Kidney epithelial cell (primary cell): Measurements from ENCODE around the gene TCAP. TPM values are rescaled to one million over a fixed set of nuclear protein-coding genes. Genes with fewer than 3 reads are reported as not detected.

Experiments used
- DNase-seq: peaks from one replicate; pipeline ENCODE4 v3.0.0-alpha.2; 2010; ENCODE audit warnings: low read depth
- H3K27me3 ChIP-seq: 2 replicates; pipeline ENCODE4 v1.6.0; 2011; ENCODE audit warnings: low read length; ENCODE audit not compliant: control insufficient read depth, insufficient read depth
- H3K36me3 ChIP-seq: 2 replicates; pipeline ENCODE4 v1.5.1; 2011; ENCODE audit warnings: low read length; ENCODE audit not compliant: control insufficient read depth, insufficient read depth
- H3K4me3 ChIP-seq: 2 replicates; pipeline ENCODE4 v1.5.1; 2011; ENCODE audit warnings: low read depth, mild to moderate bottlenecking, control low read depth, low read length
- total RNA-seq: library from RNA; depleted of rRNA; stranded (reverse); fragments of >200 nt; gene quantifications from 2 replicates; pipeline ENCODE4 v1.2.3, GENCODE V29; 2015
- TF ChIP-seq, protein P1 (sequence below): IDR thresholded peaks from 2 replicates; pipeline ENCODE4 v1.5.1; 2011; ENCODE audit warnings: mild to moderate bottlenecking, moderate library complexity, low read length, control low read depth, inconsistent platforms; ENCODE audit not compliant: insufficient read depth, poor library complexity, severe bottlenecking

Gene TCAP
- total RNA-seq, 1 donor from 2014 or later, result 0.84 TPM

DNA sequence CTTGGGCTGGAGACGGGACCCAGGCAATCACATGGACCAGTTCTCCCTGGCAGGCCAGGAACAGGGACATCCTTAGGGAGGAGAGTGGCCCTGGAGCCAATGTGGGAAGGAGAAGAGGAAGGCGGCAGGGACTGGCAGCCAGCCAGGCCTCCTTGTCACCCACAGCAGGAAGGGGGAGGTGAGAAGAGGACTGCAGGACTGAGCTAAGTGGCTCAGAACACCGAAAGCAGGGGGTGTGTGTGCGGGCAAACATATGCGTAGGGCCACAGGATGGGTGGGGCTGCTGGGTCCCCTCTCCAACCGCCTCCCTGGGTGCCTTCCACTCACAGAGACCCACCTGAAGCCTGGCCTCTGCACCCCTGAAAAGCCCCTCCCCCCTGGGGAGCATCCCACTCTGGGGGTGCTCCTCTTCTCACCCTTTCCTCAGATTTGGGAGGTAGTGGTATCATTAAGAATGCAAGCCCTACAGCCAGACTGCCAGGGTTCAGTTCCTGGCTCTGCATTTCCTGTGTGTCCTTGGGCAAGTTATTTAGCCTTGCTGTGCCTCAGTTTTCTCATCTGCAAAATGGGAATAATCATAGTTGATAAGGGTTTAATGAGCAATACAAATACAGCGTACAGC is 11.2 kb downstream of the TCAP start:
- TF ChIP-seq, protein P1, sequence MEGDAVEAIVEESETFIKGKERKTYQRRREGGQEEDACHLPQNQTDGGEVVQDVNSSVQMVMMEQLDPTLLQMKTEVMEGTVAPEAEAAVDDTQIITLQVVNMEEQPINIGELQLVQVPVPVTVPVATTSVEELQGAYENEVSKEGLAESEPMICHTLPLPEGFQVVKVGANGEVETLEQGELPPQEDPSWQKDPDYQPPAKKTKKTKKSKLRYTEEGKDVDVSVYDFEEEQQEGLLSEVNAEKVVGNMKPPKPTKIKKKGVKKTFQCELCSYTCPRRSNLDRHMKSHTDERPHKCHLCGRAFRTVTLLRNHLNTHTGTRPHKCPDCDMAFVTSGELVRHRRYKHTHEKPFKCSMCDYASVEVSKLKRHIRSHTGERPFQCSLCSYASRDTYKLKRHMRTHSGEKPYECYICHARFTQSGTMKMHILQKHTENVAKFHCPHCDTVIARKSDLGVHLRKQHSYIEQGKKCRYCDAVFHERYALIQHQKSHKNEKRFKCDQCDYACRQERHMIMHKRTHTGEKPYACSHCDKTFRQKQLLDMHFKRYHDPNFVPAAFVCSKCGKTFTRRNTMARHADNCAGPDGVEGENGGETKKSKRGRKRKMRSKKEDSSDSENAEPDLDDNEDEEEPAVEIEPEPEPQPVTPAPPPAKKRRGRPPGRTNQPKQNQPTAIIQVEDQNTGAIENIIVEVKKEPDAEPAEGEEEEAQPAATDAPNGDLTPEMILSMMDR, result no peak
- H3K36me3 ChIP-seq, result no peaks in the 10 kb centered on the region
- DNase-seq, result no peak
- H3K4me3 ChIP-seq, result no peak overlapping the region
- peaks cover 7% of the 10 kb centered on the region for H3K27me3 ChIP-seq

GRCh38 chr17:39677072-39677471 is 11.9 kb downstream of the TCAP start:
- TF ChIP-seq, protein P1, result no peak
- Histone ChIP-seq H3K4me3 (no peak overlapping the region), H3K27me3 (peaks cover under 1% of the 10 kb centered on the region), H3K36me3 (no peaks in the 10 kb centered on the region)
- DNase-seq, result no peak

- TF ChIP-seq, protein P1, result no peak
- H3K36me3 ChIP-seq, result no peaks in the 10 kb centered on the region
- no peak overlapping the region for H3K4me3 ChIP-seq
- H3K27me3 ChIP-seq, result no peaks in the 10 kb centered on the region
- no peak for DNase-seq
Measured at GRCh38 chr17:39677542-39678339, 12.6 kb downstream of the TCAP start.

- TF ChIP-seq, protein P1, result no peak
- H3K36me3 ChIP-seq, result no peaks in the 10 kb centered on the region
- no peaks in the 10 kb centered on the region for H3K27me3 ChIP-seq
- no peak for DNase-seq
- H3K4me3 ChIP-seq, result no peak overlapping the region
Measured at GRCh38 chr17:39678340-39679116, 13.4 kb downstream of the TCAP start.

GRCh38 chr17:39679521-39680192 is 14.5 kb downstream of the TCAP start:
- no peak for DNase-seq
- Histone ChIP-seq H3K4me3 (no peak overlapping the region), H3K36me3 (no peaks in the 10 kb centered on the region), H3K27me3 (no peaks in the 10 kb centered on the region)
- TF ChIP-seq, protein P1, result no peak
